Neural cell (in vitro differentiated cells): Measurements from ENCODE around the gene BRINP2.

ENCODE experiments used
- EZH2 ChIP-seq: fragments of 200-600, 300-800 bp; shearing (Covaris generic), sonication (generic); IDR thresholded peaks from 2 replicates; pipeline ENCODE4 v1.6.1; 2014; ENCODE audit warnings: antibody characterized with exemption, low read length, borderline replicate concordance, mild to moderate bottlenecking; ENCODE audit not compliant: insufficient read depth, poor library complexity, severe bottlenecking
- POLR2AphosphoS5 ChIP-seq: IDR thresholded peaks from 2 replicates; pipeline ENCODE4 v1.6.1; 2012
- TAF1 ChIP-seq: IDR thresholded peaks from 2 replicates; pipeline ENCODE4 v1.6.1; 2012; ENCODE audit warnings: low read depth
- TF ChIP-seq, protein P1 (sequence below): fragments of 450-650 bp; IDR thresholded peaks from 2 replicates; pipeline ENCODE4 v1.5.1; 2014; ENCODE audit warnings: antibody characterized with exemption, mild to moderate bottlenecking, moderate library complexity; ENCODE audit not compliant: poor library complexity, severe bottlenecking
- TF ChIP-seq, protein P2 (sequence below): IDR thresholded peaks from 2 replicates; pipeline ENCODE4 v1.6.1; 2012; ENCODE audit warnings: borderline replicate concordance

DNA sequence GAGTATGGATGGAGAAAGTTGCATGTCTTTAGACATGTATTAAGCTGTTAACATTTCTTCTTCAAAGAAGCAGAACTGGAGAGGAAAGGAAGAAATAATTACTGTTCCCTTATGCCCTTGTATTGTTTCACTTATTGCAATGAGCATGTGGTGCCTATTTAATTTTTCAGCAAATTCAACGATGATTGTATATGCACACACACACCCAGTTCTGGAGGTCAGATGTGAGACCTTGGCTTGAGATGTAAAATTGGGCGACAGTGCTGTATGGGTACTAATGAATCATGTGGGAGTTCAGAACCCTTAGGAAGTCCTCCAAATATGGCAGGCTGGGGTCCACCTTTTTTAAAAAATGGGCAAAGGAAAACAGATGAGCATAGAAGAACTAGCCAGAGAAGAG lies 27.5 kb downstream of the BRINP2 start:
- no peak for TF ChIP-seq EZH2
- TF ChIP-seq, protein P1, sequence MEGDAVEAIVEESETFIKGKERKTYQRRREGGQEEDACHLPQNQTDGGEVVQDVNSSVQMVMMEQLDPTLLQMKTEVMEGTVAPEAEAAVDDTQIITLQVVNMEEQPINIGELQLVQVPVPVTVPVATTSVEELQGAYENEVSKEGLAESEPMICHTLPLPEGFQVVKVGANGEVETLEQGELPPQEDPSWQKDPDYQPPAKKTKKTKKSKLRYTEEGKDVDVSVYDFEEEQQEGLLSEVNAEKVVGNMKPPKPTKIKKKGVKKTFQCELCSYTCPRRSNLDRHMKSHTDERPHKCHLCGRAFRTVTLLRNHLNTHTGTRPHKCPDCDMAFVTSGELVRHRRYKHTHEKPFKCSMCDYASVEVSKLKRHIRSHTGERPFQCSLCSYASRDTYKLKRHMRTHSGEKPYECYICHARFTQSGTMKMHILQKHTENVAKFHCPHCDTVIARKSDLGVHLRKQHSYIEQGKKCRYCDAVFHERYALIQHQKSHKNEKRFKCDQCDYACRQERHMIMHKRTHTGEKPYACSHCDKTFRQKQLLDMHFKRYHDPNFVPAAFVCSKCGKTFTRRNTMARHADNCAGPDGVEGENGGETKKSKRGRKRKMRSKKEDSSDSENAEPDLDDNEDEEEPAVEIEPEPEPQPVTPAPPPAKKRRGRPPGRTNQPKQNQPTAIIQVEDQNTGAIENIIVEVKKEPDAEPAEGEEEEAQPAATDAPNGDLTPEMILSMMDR = no peak
- no peak for TF ChIP-seq POLR2AphosphoS5
- TF ChIP-seq, protein P2, sequence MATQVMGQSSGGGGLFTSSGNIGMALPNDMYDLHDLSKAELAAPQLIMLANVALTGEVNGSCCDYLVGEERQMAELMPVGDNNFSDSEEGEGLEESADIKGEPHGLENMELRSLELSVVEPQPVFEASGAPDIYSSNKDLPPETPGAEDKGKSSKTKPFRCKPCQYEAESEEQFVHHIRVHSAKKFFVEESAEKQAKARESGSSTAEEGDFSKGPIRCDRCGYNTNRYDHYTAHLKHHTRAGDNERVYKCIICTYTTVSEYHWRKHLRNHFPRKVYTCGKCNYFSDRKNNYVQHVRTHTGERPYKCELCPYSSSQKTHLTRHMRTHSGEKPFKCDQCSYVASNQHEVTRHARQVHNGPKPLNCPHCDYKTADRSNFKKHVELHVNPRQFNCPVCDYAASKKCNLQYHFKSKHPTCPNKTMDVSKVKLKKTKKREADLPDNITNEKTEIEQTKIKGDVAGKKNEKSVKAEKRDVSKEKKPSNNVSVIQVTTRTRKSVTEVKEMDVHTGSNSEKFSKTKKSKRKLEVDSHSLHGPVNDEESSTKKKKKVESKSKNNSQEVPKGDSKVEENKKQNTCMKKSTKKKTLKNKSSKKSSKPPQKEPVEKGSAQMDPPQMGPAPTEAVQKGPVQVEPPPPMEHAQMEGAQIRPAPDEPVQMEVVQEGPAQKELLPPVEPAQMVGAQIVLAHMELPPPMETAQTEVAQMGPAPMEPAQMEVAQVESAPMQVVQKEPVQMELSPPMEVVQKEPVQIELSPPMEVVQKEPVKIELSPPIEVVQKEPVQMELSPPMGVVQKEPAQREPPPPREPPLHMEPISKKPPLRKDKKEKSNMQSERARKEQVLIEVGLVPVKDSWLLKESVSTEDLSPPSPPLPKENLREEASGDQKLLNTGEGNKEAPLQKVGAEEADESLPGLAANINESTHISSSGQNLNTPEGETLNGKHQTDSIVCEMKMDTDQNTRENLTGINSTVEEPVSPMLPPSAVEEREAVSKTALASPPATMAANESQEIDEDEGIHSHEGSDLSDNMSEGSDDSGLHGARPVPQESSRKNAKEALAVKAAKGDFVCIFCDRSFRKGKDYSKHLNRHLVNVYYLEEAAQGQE = no peak
- TF ChIP-seq TAF1 = no peak
